Right atrium auricular region (tissue), 2 donors: ENCODE results near the gene UBE2L3. TPM values are rescaled to one million over a fixed set of nuclear protein-coding genes. Genes with fewer than 3 reads are reported as not detected.
"Not testable (repeated sequence)": the region's sequence is repeated elsewhere in the genome, so short reads cannot be mapped to it uniquely, and the experiment has no call there.

Experiments
- DNase-seq: peaks from one replicate; pipeline ENCODE4 v3.0.0-alpha.2; 2019; ENCODE audit warnings: low spot score
- H3K27ac ChIP-seq, 2 donors: fragments of 200-600 bp; sonication (generic); 1 replicate in 1 of 2; 2 replicates in 1 of 2; pipeline ENCODE4 v1.5.1; 2016 to 2019
- H3K27me3 ChIP-seq, 2 donors: fragments of 200-600 bp; sonication (generic); one replicate each; pipeline versions ENCODE4 v1.5.1 to v1.6.0; 2017 to 2019
- H3K36me3 ChIP-seq: fragments of 200-600 bp; sonication (generic); one replicate; pipeline ENCODE4 v1.5.1; 2016
- H3K4me1 ChIP-seq, 2 donors: fragments of 200-600 bp; sonication (generic); one replicate each; pipeline versions ENCODE4 v1.5.1 to v1.6.0; 2017 to 2019
- H3K4me3 ChIP-seq, 2 donors: fragments of 200-600 bp; sonication (generic); 1 replicate in 1 of 2; 2 replicates in 1 of 2; pipeline ENCODE4 v1.5.1; 2017 to 2019; ENCODE audit warnings: mild to moderate bottlenecking in 1 of 2, moderate library complexity in 1 of 2
- H3K9me3 ChIP-seq, 2 donors: fragments of 200-600 bp; sonication (generic); one replicate each; pipeline ENCODE4 v1.5.1; 2019
- total RNA-seq, 2 donors: library from RNA; depleted of rRNA; stranded (reverse); fragments of >200 nt; gene quantifications; one replicate each; pipeline ENCODE4 v1.1.0, GENCODE V29; 2016
- TF ChIP-seq, protein P1 (sequence below), 2 donors: fragments of 200-600 bp; sonication (generic); IDR thresholded peaks; one replicate each; pipeline ENCODE4 v1.5.1; 2019; ENCODE audit warnings: antibody characterized with exemption in 2 of 2

UBE2L3 gene
- total RNA-seq, 2 donors from 2014 or later = 46.9 to 62.2 TPM

DNA sequence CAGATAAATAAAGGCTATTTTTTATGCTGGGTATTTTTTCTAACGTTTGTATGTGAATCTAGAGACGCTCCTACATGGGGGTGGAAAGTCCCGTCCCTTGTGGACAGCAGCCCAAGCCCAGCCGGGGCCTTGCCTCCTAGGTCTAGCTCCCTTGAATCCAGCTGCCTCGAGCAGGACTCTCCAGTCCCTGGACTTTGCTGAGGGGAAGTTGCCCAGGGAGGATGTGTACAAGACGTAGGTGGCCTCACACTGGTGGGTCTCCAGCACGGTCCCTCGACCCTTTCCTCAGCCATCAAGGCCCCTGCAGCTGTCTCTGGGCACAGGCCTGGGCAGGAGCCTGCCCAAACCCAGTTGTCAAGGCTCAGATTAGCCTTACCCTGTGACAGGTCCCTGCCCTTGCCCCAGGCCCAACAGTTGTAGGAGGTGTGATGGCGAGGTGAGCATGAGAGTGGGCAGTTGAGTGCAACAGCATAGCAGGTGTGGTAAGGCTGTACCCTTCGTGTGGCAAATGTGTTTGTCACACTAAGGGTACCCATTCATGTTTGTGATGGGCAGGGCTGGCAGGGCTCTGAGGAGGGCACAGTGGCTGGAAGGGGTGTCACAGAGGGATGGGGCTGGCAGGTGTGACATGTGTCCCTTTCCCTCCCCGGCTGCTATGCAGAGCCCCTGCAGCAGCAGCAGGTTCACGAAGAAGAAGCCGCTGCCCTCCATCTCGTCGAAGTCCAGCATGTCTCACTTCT is 68.4 kb downstream of the UBE2L3 start:
- no peaks in the 10 kb centered on the region for H3K36me3 ChIP-seq
- H3K4me1 ChIP-seq = peaks cover 0 to under 1% of the 10 kb centered on the region in 2 donors
- H3K27me3 ChIP-seq = no peaks in the 10 kb centered on the region
- H3K4me3 ChIP-seq = no peak overlapping the region
- DNase-seq = no peak
- H3K9me3 ChIP-seq = no peaks in the 10 kb centered on the region
- TF ChIP-seq, protein P1, sequence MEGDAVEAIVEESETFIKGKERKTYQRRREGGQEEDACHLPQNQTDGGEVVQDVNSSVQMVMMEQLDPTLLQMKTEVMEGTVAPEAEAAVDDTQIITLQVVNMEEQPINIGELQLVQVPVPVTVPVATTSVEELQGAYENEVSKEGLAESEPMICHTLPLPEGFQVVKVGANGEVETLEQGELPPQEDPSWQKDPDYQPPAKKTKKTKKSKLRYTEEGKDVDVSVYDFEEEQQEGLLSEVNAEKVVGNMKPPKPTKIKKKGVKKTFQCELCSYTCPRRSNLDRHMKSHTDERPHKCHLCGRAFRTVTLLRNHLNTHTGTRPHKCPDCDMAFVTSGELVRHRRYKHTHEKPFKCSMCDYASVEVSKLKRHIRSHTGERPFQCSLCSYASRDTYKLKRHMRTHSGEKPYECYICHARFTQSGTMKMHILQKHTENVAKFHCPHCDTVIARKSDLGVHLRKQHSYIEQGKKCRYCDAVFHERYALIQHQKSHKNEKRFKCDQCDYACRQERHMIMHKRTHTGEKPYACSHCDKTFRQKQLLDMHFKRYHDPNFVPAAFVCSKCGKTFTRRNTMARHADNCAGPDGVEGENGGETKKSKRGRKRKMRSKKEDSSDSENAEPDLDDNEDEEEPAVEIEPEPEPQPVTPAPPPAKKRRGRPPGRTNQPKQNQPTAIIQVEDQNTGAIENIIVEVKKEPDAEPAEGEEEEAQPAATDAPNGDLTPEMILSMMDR (IDR thresholded peaks at IDR 0.05) = no peak
- no peak overlapping the region for H3K27ac ChIP-seq

DNA sequence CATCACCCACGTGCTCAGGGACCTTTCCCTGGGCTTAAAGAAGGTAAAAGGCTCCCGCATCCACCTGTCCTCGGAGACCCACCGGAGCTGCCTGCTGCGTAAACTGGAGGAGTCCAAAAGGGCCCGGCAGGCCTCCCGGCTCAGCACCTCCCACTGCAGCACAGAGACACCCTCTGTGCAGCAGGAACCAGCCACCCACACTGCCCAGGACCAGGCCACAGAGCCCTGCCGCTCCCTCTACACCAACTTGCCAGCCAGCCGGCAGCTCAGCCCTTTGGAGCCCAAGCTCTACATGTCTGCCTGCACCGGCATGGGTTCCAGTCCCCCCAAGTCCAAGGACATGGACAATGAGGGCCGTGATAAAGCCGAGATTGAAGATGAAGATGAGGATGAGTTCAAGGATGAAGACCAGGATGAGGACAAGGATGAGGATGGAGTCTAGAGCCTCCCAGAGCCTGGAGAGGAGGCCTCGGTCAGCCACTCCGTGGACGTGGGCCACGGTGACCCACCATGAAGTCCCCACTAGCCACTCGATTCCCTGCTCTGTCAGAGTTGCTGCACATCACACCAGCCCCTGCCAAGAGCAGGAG is 69.2 kb downstream of the UBE2L3 start:
- no peak for DNase-seq
- TF ChIP-seq, protein P1 (IDR thresholded peaks at IDR 0.05) = no peak
- H3K9me3 ChIP-seq = no peaks in the 10 kb centered on the region
- no peaks in the 10 kb centered on the region for H3K36me3 ChIP-seq
- H3K4me1 ChIP-seq = peaks cover 0 to 5% of the 10 kb centered on the region in 2 donors
- no peaks in the 10 kb centered on the region for H3K27me3 ChIP-seq
- H3K27ac ChIP-seq = no peak overlapping the region
- no peak overlapping the region for H3K4me3 ChIP-seq

DNA sequence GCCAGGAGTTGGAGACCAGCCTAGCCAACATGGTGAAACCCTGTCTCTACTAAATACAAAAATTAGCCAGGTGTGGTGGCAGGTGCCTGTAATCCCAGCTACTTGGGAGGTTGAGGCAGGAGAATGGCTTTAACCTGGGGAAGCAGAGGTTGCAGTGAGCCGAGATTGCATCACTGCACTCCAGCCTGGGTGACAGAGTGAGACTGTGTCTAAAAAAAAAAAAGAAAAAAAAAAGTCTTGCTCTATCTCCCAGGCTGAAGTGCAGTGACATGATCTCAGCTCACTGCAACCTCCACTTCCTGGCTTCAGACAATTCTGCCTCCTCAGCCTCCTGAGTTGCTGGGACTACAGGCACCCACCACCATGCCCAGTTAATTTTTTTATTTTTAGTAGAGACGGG is 69.9 kb downstream of the UBE2L3 start:
- H3K27ac ChIP-seq, H3K4me3 ChIP-seq, H3K9me3 ChIP-seq, DNase-seq, H3K27me3 ChIP-seq, H3K4me1 ChIP-seq, H3K36me3 ChIP-seq: not testable (repeated sequence)

DNA sequence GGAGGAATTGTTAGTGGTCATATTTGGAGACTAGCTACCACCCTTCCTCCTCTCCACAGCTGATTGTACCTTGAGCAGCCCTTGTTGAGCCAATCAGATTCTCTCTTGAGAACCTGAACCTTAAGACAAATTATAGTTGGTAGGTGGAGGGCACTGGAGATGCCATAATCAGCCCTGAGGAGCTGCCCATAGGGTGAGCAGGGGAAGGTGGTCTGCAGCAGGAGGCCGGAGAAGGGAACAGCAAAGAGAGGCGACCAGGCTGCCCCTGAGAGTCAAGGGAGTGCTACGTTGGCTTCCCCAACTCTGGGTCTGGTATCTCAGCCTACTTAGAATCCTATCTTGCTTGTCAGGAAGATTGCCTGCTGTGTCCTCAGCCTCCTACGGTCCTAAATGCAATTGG is 71.8 kb downstream of the UBE2L3 start:
- TF ChIP-seq, protein P1 (IDR thresholded peaks at IDR 0.05) = no peak
- no peak for DNase-seq
- Histone ChIP-seq H3K36me3 (no peaks in the 10 kb centered on the region), H3K4me1 (peaks cover 0 to 20% of the 10 kb centered on the region in 2 donors), H3K27me3 (no peaks in the 10 kb centered on the region), H3K4me3 (no peak overlapping the region), H3K27ac (no peak overlapping the region), H3K9me3 (no peaks in the 10 kb centered on the region)

DNA sequence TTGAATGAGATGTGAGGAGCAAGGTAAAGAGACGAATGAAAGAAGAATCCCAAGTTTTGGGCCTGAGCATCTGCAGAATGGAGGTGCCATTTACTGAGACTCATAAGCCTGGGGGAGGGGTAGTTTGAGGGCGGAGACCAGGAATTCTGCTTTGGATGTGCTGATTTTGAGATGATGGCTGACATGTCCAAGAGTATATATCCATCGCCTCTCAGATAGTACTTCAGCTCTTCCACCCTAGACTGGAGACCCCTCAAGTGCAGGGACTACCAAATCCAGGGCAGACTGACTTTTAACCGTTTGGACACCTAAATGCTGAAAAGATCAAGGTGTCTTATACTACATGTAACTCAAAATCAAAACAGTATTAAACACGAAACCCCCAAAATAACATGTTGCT is 73.3 kb downstream of the UBE2L3 start:
- no peak overlapping the region for H3K4me3 ChIP-seq
- no peak overlapping the region for H3K27ac ChIP-seq
- H3K36me3 ChIP-seq = no peaks in the 10 kb centered on the region
- no peaks in the 10 kb centered on the region for H3K27me3 ChIP-seq
- H3K4me1 ChIP-seq = peaks cover 0 to 20% of the 10 kb centered on the region in 2 donors
- H3K9me3 ChIP-seq = no peaks in the 10 kb centered on the region
- DNase-seq = no peak
- TF ChIP-seq, protein P1 (IDR thresholded peaks at IDR 0.05) = no peak

DNA sequence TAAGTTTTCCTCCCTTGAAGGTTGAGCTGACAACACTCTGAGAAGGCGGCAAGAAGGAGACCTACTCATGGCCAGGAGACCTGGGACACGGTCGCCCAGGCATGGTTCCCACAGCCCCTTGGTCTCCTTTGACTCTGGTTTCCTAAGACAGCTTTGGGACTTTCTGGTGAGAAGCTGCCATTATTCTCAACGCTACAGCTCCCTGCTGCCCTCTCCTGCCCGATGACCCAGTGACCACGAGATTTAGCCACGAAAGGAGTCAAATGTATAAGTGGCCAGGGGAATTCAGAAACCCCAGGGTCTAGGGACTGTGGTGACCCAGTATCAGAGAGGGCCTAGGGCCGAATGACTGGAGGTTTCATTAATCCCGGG is 73.9 kb downstream of the UBE2L3 start:
- H3K4me3 ChIP-seq = peak overlapping the region; percentile 41 to 74
- peaks cover 0 to 23% of the 10 kb centered on the region in 2 donors for H3K4me1 ChIP-seq
- no peaks in the 10 kb centered on the region for H3K36me3 ChIP-seq
- TF ChIP-seq, protein P1 (IDR thresholded peaks at IDR 0.05) = peak in 1 of 2 donors; percentile 63
- H3K9me3 ChIP-seq = no peaks in the 10 kb centered on the region
- H3K27me3 ChIP-seq = no peaks in the 10 kb centered on the region
- no peak for DNase-seq
- H3K27ac ChIP-seq = peak overlapping the region; percentile 61 to 79
